AG04449 (cell line): ENCODE measurements around the gene CSGALNACT2.

Experiments
- CTCF ChIA-PET: fragments of 350-600 bp; formaldehyde crosslinking; extraction: SDS; loops from one replicate; lab custom pipeline; 2021; ENCODE audit warnings: antibody characterized with exemption; lab: Yijun Ruan, JAX
- POLR2A ChIA-PET: fragments of 400-600, 350-600 bp; formaldehyde crosslinking; extraction: SDS; loops from one replicate; lab custom pipeline; 2020; ENCODE audit warnings: antibody characterized with exemption, inconsistent platforms; lab: Yijun Ruan, JAX
- DNase-seq: peaks from one replicate; pipeline ENCODE4 v3.0.0-alpha.2; 2010; ENCODE audit warnings: low read depth, low spot score
- H3K4me3 ChIP-seq: 2 replicates; pipeline ENCODE4 v1.5.1; 2011; ENCODE audit warnings: low read depth, mild to moderate bottlenecking, control low read depth, low read length
- CTCF ChIP-seq: IDR thresholded peaks from one replicate; pipeline ENCODE4 v1.5.1; 2011; ENCODE audit warnings: mild to moderate bottlenecking, moderate library complexity, low read length, control low read depth, inconsistent platforms; ENCODE audit not compliant: insufficient read depth; ENCODE audit errors: missing control alignments

Gene CSGALNACT2

GRCh38 chr10:43117777-43118583 is 20.3 kb upstream of the CSGALNACT2 start:
- no peak for DNase-seq
- no peak for TF ChIP-seq CTCF
- CTCF ChIA-PET = no interaction called here
- no peak overlapping the region for H3K4me3 ChIP-seq
- POLR2A ChIA-PET = no interaction called here

DNA sequence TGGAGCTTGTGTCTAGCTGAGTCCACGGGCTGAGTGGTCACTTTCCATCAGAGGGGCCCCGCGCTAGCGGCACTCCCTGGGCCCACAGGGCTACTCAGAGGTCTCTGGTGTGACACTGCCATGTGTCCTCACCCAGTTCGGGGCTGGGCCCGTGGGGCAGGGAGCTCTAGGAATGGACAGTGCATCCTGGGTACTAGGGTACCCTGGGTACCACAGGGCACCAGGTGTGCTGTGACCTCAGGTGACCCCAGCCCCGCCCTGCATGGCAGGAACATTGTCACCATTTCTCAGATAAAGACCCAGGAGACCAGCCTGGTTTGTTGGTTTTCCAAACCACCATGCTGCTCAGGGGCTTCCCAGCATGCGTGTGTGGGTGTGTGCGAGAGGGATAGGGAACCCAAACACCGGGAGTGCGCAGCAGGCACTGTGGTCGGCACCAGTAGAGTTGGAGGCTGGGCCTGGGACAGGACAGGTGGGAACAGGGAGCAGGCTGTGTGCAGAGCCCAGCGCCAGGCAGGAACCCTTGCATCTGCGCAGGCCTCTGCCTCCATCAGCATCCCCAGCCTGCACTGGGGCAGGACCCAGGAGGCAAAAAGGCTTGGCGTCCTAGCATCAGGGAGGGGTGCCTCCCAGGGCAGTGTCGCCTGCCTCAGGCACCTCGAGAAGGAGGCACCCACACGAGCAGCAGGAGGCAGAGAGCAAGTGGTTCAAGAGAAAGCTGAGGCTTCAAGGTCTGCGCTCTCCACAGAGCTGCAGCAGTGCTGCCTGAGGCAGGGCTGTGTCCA is 19.4 kb upstream of the CSGALNACT2 start:
- ChIA-PET CTCF (interaction anchor here (1.7 kb wide), 1 partner anchor 86 kb away, joined by 4 read pairs; no protein-coding TSS in a partner anchor), POLR2A (no interaction called here)
- no peak for DNase-seq
- no peak overlapping the region for H3K4me3 ChIP-seq
- no peak for TF ChIP-seq CTCF

DNA sequence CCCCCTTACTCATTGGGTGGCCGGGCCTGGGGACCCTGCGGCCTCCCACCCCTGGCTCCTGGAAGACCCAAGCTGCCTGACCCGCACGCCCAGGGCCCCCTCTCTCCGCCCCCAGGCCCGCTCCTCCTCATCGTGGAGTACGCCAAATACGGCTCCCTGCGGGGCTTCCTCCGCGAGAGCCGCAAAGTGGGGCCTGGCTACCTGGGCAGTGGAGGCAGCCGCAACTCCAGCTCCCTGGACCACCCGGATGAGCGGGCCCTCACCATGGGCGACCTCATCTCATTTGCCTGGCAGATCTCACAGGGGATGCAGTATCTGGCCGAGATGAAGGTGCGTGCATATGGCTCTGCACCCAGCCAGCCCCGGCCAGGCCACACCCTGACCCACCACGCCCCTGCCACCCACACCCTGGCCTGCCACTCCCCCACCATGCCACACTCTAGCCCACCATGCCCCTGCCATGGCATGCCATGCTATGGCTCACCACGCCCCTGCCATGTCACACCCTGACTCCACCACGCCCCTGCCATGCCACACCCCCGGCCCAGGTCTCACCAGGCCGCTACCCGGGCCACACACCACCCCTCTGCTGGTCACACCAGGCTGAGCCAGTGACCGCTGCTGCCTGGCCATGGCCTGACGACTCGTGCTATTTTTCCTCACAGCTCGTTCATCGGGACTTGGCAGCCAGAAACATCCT is 18.7 kb upstream of the CSGALNACT2 start:
- DNase-seq = no peak
- no peak for TF ChIP-seq CTCF
- H3K4me3 ChIP-seq = no peak overlapping the region
- ChIA-PET CTCF (interaction anchor here (1.0 to 1.7 kb wide), 2 partner anchors 14 to 85 kb away, joined by 3 to 4 read pairs; no protein-coding TSS in a partner anchor), POLR2A (no interaction called here)

DNA sequence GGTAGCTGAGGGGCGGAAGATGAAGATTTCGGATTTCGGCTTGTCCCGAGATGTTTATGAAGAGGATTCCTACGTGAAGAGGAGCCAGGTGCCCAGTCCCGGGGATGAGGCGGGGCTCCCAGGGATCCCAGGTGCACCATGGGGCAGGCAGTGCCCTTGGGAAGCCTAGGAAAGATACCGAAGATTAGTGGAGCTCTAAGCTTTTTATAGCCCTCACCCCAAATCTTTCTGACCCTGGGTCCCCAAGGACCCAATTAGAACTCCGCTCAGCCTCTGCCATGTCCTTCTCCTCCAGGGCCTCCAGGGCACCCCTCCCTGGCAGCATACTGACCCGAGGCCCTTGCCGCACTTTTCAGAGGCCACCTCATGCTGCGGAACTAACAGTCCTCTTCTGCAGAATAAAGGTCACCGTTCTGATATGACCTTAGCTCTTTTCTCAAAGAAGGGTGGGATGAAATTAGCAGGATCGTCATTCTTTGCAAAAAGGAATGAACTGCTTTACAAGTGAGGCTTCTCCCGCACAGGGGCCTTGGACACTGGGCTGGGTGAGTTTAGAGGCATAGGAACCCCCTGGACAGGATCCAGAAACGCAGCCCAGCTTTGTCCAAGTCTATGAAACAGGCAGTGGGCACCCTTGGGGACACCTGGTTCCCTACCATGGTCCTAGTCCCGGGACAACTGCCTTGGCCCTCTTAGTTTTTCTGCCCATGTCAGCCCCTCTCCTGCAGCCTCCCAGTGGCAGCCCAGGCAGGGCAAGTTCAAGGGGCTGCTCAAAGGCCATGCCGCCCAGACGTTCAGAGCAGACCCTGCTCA is 17.9 kb upstream of the CSGALNACT2 start:
- TF ChIP-seq CTCF = no peak
- CTCF ChIA-PET = interaction anchor here (1.0 to 1.7 kb wide), 2 partner anchors 15 to 84 kb away, joined by 3 to 4 read pairs; no protein-coding TSS in a partner anchor
- DNase-seq = no peak
- H3K4me3 ChIP-seq = no peak overlapping the region
- POLR2A ChIA-PET = no interaction called here

DNA sequence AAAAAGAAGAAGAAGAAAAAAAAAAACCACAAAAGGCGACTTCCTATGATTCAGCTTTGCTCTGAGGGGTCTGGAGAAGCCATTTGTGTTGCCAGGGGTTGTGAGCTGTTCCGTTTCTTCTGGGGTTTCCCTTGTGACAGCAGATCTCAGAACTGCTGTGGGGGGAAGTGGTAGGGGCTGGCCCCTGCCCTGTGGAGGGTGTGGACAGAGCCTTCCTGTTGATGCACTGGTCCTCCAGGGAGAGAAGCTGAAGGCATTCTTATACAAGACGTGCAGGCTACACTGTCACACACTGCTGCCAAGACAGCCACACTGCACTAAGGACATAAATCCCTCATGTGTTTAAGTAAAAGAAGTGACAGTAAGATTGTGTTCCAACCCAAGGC is 17.3 kb upstream of the CSGALNACT2 start:
- CTCF ChIA-PET = interaction anchor here (1.7 kb wide), 1 partner anchor 84 kb away, joined by 4 read pairs; no protein-coding TSS in a partner anchor
- DNase-seq = no peak

More for the DNA sequence above, 17.3 kb upstream of the CSGALNACT2 start:
- TF ChIP-seq CTCF = no peak
- POLR2A ChIA-PET = no interaction called here
- H3K4me3 ChIP-seq = no peak overlapping the region
